ENCODE measurements around the gene CLDN5.

Gene CLDN5, protein sequence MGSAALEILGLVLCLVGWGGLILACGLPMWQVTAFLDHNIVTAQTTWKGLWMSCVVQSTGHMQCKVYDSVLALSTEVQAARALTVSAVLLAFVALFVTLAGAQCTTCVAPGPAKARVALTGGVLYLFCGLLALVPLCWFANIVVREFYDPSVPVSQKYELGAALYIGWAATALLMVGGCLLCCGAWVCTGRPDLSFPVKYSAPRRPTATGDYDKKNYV
- total RNA-seq, result 0 to 0.18 reads per million in 2 experiments

- no peak for DNase-seq (ENCODE audit: low read depth)
Measured at GRCh38 chr22:19524170-19525115, at the start of gene CLDN5. Gene CLDN5 (minus strand): TSS chr22:19524410. CDS start chr22:19524255, 155 bp downstream.

- no peak for DNase-seq (ENCODE audit: low read depth)
Measured at GRCh38 chr22:19571995-19572394, 47.8 kb upstream of the CLDN5 start.

- DNase-seq (ENCODE audit: low read depth), result no peak
Measured at GRCh38 chr22:19571207-19571795, 47.1 kb upstream of the CLDN5 start.

DNA sequence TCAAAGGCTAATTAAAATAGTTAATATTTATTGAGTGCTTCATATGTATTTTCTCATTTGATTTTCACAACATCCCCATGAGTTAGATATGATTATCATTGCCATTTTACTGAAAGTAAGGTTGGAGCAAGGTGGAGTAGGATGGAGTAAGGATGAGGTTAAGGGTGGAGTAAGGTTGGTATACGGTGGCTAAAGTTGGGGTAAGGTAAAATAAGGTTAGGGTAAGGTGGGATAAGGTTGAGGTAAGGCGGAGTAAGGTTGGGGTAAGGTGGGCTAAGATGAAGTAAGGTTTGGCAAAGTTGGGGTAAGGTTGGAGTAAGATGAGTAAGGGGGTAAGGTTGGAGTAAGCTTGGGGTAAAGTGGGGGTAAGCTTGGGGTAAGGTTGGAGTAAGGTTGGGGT is 45.8 kb upstream of the CLDN5 start:
- no peak for DNase-seq (ENCODE audit: low read depth)

GRCh38 chr22:19569276-19569640 is 45.0 kb upstream of the CLDN5 start:
- DNase-seq (ENCODE audit: low read depth), result no peak

DNA sequence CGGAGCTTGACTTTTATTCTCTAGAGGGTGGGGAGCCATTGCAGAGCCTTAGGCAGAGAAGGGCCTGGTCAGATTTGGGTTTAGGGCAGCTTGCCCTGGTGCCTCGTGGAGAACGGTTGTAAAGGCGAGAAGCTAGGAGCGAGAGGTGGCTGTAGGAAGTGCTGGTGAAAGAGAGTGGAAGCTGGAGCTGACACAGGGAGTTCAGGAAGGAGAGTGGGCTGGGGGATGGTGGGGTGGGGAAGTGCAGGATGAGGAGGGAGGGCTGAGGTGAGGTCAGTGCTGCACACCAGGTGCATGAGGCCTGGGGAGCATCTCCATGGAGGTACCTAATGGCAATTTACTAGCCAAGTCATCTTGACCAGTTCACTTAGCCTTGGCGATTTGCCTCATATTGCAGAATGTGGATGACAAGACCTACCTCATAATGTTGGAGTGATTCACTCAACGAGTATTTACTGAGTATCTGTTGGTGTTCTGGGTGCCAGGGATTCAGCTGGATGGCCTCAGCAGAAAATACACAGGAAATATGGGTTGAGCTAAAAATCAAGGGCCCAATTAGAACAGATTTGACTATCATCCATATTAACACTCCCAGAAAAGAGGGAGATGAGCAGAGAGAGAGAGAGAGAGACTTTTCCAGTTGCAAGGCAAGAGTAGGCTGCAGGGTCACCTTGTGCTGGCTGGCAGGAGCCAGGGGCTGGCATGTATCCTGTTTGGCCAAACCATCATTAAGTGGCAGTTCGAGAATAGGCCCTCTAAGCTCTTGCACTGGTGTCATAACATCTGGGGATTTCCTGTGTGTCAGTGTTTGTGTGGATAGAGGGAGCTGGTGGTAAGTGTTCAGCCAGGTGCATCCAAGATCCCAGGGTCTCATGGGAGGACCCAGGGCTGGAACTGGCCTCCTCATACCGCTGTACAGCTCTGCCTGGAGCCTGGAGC is 44.4 kb upstream of the CLDN5 start:
- DNase-seq (ENCODE audit: low read depth), result no peak

GRCh38 chr22:19567157-19568009 is 43.2 kb upstream of the CLDN5 start:
- DNase-seq (ENCODE audit: low read depth), result no peak

GRCh38 chr22:19566279-19567156 is 42.3 kb upstream of the CLDN5 start:
- no peak for DNase-seq (ENCODE audit: low read depth)

- DNase-seq (ENCODE audit: low read depth), result no peak
Measured at GRCh38 chr22:19565382-19566278, 41.4 kb upstream of the CLDN5 start.

DNA sequence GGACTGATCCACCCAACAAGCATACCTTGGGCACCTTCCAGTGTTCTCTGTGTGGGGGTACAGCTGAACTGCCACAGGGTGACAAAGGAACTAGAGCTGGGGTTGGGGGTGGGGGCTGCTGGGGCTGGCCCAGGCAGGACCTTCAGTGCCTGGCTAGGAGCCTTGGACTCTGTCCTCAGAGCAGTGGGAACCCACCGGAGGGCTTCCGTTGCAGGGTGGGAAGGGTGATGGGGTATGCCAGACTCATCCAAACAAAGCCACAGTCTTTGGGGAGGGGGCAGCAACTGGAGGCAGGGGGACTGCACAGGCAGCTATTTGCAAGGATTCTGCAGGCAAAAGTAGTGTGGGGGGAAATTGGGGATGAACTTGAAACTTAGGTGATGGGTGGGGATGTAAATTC is 35.7 kb upstream of the CLDN5 start:
- DNase-seq (ENCODE audit: low read depth), result no peak

DNA sequence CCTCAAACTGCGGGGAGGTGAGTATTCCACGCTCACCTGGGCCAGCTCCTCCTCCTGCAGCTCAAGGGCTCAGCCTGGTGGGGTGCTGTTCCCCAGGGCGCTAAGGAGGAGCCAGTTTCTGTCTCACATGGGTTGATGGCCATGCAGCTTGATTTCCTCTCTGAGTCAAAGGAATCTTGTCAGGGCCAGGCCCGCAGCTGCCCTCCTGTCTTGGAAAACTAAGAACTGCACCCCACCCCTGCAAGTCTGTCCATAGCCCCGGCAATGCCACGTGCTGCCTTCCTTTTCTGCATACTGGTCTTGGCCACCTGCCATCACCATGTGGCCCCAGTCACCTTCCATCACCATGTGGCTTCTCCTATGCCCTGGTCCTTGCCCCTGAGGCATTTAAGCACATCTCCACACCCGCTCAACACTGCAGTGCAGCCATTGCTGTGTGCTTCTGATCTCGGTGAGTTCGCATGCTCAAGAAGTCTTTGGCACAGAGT is 35.2 kb upstream of the CLDN5 start:
- DNase-seq (ENCODE audit: low read depth), result no peak

DNA sequence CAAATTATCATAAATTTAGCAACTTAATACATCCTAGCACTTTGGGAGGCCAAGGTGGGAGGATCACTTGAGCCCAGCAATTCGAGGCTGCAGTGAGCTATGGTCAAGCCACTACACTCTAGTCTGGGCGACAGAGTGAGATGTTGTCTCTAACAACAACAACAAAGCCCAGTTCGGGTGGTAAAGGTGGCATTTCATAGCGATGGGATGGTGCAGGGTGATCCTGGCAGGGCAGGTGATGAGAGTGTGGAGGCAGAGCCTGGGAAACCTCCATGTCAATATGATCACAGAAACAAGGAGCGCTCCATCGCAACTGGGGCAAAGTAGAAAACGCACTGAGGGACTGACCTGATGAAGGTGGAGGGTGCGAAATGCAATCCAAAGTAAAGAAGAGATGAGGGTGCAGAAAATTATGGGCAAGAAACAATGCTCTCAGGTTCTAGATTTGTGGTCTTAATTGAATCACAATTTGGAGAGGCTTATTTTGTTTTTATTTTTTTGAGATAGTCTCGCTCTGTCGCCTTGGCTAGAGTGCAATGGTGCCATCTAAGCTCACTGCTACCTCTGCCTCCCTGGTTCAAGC is 32.8 kb upstream of the CLDN5 start:
- no peak for DNase-seq (ENCODE audit: low read depth)

GRCh38 chr22:19555651-19556050 is 31.4 kb upstream of the CLDN5 start:
- DNase-seq (ENCODE audit: low read depth), result no peak

- DNase-seq (ENCODE audit: low read depth), result no peak
Measured at GRCh38 chr22:19554834-19555404, 30.7 kb upstream of the CLDN5 start.

- DNase-seq (ENCODE audit: low read depth), result no peak
Measured at GRCh38 chr22:19553201-19553600, 29.0 kb upstream of the CLDN5 start.

DNA sequence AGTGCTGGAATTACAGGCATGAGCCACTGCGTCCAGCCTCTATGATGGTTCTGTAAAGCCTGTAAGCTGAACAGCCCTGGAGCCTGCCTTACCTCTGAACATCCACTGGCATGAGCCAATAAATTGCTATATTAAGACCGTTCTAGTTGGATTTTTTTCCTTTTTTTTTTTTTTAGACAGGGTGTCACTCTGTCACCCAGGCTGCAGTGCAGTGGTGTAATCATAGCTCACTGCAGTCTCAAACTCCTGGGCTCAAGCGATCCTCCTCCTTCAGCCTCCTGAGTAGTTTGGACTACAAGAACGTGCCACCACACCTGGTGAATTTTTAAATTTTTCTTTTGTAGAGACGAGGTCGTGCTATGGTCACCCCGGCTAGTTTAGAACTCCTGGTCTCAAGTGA is 26.2 kb upstream of the CLDN5 start:
- no peak for DNase-seq (ENCODE audit: low read depth)

DNA sequence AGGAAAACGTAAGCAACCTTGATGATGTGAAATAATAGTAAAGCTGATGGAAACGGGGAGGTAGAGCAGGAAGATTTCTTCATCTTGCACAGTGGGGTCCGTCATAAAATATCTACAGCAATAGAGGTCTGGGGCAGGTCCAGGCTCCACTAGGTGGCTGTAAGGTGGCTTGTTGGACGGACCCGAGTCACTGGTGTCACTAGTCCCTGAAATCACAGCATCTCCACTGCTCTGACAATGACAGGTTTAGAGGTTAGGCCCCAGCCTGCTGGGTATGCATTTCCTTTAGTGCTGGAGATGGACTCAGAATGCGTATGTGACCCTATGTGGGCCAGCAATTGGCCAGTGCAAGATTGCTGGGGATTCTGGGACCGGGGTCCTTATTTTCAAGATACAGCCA is 25.2 kb upstream of the CLDN5 start:
- no peak for DNase-seq (ENCODE audit: low read depth)

DNA sequence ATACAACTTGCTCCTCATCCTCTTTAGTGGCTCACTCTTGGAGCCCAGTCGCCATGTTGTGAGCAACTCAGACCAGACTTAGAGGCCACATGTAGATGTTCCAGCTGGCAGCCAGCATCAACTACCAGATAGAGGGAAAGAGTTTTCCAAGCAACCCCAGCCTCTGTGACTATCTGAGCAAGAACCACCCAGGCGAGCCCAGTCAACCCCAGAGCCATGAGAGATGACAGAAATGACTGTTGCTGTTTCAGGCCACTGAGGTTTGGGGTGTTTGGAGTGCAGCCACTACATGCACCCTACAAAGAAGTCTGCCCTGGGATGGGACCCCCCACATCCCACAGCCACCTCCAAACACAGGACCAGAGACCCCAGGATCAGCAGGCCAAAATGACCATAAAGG is 24.8 kb upstream of the CLDN5 start:
- DNase-seq (ENCODE audit: low read depth), result no peak
